ENCODE measurements around the gene FGD3.

FGD3 gene

GRCh38 chr9:93066978-93067603, 119.8 kb downstream of the FGD3 start:
- no peak overlapping the region for H3K4me3 ChIP-seq (ENCODE audit: low read length)
- DNase-seq (ENCODE audit: low read depth) = no peak
- TF ChIP-seq CTCF (conservative IDR thresholded peaks at IDR 0.05; ENCODE audit: low read depth, low read length) = no peak

GRCh38 chr9:93068956-93069355, 121.6 kb downstream of the FGD3 start:
- no peak overlapping the region for H3K4me3 ChIP-seq (ENCODE audit: low read length)
- TF ChIP-seq CTCF (conservative IDR thresholded peaks at IDR 0.05; ENCODE audit: low read depth, low read length) = no peak
- DNase-seq (ENCODE audit: low read depth) = no peak

GRCh38 chr9:93071464-93071863, 124.1 kb downstream of the FGD3 start:
- no peak for DNase-seq (ENCODE audit: low read depth)
- no peak overlapping the region for H3K4me3 ChIP-seq (ENCODE audit: low read length)
- no peak for TF ChIP-seq CTCF (conservative IDR thresholded peaks at IDR 0.05; ENCODE audit: low read depth, low read length)

DNA sequence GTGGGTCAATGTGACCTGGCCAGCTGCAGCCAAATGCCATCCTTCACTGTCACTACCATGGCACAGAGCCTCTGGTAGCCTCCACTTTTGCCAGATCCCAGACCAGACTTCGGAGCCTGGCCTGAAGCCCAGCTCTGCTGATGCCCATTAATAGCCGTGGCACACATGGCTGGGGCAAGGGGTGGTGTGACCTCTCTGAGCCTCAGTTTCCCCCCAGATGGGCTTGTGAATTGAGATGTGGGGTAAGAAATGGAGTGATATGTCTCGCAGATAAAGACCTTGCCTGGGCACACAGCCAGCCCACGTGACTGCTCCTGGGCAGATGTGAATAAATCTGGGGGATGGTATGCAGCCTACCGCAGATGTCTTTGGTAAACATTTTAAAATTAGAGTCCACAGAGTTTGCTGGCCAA, 125.1 kb downstream of the FGD3 start:
- no peak for DNase-seq (ENCODE audit: low read depth)
- TF ChIP-seq CTCF (conservative IDR thresholded peaks at IDR 0.05; ENCODE audit: low read depth, low read length) = no peak
- no peak overlapping the region for H3K4me3 ChIP-seq (ENCODE audit: low read length)

DNA sequence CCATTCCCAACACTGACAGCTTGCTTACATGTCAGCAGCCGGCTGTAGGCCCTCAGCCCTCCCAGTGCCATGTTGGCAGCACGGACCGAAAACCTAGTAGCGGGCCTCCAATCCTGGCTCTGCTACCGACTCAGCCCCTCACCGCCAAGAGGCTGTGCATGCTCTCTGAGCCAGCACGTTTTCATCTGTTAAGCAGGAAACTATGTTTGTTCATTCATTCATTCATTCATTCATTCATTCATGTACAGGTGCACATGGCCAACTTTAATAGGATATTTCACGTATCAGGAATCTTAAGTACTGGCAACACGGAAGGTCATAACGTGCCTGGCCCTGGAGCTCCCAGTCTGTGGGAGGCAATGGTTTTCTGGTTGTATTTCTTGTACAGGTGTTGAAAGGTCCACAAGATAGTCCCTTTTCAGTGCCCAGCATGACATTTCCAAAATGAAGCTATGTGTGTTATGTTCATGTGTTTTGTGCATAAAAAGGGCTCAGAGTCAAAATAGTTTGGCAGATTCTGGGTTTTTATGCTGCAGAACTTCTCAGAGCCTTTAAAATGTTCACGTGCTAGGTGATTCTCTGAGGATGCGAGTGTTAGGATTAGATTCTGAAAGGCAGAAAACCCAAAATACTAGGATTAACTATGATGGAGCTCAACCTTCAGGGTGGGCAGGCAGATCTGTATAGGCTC, 128.9 kb downstream of the FGD3 start:
- TF ChIP-seq CTCF (conservative IDR thresholded peaks at IDR 0.05; ENCODE audit: low read depth, low read length) = no peak
- no peak overlapping the region for H3K4me3 ChIP-seq (ENCODE audit: low read length)
- no peak for DNase-seq (ENCODE audit: low read depth)

GRCh38 chr9:93076792-93077128, 129.4 kb downstream of the FGD3 start:
- no peak for DNase-seq (ENCODE audit: low read depth)
- no peak for TF ChIP-seq CTCF (conservative IDR thresholded peaks at IDR 0.05; ENCODE audit: low read depth, low read length)
- no peak overlapping the region for H3K4me3 ChIP-seq (ENCODE audit: low read length)

GRCh38 chr9:93077367-93077766, 130.0 kb downstream of the FGD3 start:
- no peak for TF ChIP-seq CTCF (conservative IDR thresholded peaks at IDR 0.05; ENCODE audit: low read depth, low read length)
- H3K4me3 ChIP-seq (ENCODE audit: low read length) = no peak overlapping the region
- DNase-seq (ENCODE audit: low read depth) = no peak

Data from retinal pigment epithelial cell (primary cell).